UCSD-AML1 (cell line): ENCODE data around the gene KIFAP3.
A peak's percentile ranks its signal among the peaks of the same experiment; 100 is the strongest.
"Not testable (repeated sequence)": the region's sequence is repeated elsewhere in the genome, so short reads cannot be mapped to it uniquely, and the experiment has no call there.

Experiments used
- DNase-seq: peaks from one replicate; lab custom pipeline; 2025; ENCODE audit not compliant: unreplicated experiment; lab: John Stamatoyannopoulos, UW

KIFAP3 gene

DNA sequence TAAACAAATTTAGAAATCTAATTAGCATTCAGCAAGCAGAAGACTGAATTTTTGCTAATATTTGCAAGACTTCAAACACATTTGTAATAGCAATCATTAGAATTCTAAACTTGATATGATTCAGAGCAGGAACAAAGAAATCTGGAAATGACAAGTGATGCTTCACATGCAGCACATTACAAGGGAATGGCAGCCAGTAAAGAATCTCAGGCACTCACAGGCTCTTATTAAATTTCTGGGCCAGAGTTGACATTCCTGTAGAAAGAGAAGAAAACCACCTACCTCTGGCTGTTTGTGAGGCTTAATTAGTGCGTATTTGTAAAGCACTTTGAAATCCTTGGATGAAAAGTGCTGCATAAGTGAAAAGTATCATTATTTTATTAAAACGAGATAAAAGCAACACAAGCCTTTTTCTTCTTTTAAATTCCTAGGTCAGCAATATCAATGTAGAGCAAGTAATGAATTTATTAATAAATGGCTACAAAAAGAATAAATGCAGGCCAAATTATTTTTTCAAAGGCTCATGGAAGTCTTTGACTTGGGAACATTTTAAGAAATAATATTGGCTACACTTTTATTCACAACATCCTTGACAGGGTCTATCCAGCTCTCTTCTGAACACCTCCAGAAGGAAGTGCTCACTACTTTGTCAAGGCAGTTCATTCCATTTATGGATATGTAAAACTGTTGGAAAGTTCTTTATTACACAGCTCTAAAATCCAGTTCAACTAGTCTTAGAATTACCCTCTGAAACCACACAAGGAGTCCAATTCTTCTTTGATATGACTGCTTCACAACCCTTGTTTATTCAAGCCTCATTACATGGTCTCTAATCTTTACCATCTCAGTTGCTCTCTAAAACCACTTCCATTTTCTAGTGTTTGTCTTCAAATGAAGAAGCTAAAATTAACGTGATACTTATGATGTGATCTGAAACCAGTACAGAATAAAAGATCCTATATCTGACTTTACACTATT, 148.7 kb downstream of the KIFAP3 start:
- no peak for DNase-seq

DNA sequence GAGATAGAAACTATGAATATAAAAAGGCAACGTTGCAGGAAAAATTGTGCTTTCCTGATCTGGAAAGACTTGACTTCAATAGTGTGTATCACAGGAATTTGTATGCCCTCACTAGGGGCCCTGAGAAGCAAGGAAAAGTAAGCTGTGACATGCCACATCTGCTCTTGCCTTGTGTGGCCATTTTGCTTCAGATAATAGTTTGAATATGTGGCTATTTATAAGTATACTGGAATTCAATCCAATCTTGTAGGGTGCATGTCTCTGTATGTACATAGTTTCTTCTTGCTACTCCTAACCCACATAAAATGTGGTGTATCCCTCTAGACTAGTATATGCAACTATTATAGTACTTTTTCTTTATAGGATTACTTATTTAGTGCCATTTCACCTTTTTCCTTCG, 149.7 kb downstream of the KIFAP3 start:
- DNase-seq: no peak

DNA sequence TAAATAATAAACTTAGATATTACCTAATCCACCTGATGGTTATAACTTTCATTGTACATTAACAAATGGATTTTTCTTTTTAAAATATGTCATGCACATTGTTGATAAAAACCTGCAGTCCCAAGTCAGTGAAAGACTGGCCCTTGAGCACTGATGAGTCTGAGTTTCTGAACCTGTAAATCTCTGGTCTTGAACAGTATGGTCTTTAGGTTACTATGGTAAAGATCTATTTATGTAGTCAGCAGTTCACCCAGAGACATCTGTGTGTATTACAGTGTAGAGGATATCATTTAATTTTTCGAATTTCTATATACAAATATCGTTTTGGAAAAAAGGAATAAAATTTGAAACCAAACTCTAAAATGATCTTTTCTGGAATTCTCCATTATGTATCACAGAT, 150.4 kb downstream of the KIFAP3 start:
- DNase-seq: no peak

DNA sequence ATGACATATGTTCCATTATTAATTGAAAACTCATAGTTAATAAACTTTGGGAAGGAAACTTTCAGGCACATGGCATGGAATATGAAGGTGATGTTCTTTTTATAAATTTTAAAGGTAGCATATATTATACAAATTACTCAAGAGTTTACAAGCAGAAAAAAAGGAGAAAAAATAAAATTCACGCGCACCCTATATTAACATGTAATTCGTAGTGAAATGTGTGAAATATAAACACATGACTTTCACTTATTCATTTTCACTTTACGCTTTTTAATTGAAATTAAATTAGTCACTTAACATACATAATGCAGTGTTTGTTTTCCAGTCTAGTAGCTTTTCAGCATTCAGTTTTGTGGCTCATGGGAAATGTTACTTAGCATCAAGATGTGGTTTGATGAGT, 153.4 kb downstream of the KIFAP3 start:
- no peak for DNase-seq

DNA sequence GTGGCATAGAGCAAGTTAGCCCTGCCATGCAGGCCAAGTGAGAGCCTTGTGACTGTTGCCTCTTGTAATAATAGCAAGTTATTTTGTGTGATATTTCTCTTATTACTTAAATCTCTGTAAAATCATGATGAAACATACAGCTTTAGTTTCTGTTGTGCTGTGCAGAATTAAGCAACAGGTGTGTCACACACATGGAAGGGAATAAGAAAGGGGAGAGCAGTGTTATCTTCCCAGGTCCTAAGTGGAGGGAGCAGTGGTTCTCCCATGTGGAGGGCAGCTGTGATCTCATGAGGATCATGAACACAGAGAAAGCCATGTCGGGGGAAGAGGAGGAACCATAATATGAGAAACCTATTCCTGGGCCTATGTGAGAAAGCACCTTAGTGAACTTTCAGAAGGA, 155.6 kb downstream of the KIFAP3 start:
- DNase-seq: no peak

DNA sequence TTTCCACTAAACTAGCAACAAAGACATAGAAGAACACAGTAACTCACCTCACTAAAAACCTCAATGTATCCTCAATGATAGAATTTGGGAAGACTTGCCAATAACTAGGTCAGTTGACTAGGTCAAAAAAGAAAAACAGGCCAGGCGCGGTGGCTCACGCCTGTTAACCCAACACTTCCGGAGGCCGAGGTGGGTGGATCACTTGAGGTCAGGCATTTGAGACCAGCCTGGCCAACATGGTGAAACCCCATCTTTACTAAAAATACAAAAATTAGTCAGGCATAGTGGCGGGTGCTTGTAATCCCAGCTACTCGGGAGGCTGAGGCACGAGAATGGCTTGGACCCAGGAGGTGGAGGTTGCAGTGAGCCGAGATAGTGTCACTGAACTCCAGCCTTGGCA, 156.3 kb downstream of the KIFAP3 start:
- not testable (repeated sequence) for DNase-seq

DNA sequence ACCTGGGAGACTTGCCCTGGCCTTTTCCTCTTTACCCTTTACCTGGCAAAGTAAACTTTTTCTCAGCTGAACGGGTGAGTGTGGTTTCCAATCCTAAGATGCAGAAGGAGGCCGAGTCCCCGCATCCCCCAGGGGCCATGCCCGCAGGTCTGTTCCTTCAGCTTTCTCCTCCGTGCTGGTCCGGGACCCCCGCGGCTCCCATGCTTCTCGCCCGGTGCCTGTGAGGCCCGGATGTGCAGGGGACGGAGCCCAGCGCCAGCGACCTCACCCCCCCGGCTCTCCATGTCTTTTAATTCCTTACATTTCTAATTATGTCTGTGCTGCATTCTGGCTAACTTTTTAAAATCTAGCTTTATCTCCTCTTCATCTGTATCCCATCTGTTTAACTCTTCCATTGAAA, 159.3 kb downstream of the KIFAP3 start:
- DNase-seq: no peak

DNA sequence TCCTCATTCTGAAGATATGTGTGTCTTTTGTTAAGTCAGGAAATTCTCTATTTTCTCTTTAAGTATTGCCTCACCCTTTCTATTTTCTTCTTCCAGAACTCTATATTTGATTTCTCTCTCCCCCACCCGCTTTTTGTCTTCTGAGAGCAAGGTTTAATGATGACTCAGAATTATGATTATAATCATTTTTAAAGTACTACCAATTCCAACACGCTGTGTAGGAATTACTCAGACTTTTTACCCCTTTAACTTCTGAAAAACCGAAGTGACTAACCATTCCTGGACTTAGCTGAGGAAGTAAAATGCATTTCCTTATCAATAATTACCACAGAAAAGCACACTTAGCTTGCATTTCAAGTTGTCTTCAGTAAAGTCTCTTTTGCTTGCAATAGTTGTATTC, 160.0 kb downstream of the KIFAP3 start:
- DNase-seq: no peak

DNA sequence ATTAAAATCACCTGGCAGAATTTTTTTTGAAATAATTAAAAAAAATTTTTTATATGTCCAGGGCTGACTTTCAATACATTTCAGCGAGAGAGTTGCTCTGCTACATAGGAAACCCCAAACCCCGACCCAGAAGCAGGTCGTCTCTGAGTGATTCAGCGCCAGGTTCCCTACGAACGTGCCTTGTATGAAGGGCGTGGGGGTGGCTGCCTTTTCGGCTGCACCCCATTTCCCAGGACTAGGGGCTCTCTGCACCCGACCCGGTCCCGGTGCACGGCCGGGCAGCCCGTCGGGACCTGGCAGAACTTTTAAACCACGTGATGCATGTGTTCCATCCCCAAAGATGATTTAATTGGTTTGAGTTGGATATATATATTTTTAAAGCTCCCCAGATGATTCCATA, 165.0 kb downstream of the KIFAP3 start:
- DNase-seq: no peak

DNA sequence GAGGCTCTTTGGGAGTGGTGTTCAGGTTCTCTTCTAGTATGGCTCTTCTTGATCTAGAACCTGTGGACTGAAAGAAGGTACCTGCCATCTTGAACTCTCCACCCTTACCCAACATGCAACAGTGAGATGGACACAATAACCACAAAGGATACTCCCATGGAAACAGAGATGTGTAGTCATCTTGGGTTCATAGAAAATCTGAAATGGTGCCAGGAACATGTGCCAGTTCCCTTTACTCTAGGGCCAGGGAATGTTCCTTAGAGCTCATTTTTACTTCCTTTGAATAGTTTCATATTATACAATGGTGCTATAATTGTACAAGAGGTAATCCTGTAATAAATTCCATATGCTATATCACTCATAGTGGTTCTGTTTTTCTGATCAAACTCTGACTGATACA, 167.6 kb downstream of the KIFAP3 start:
- DNase-seq: no peak

DNA sequence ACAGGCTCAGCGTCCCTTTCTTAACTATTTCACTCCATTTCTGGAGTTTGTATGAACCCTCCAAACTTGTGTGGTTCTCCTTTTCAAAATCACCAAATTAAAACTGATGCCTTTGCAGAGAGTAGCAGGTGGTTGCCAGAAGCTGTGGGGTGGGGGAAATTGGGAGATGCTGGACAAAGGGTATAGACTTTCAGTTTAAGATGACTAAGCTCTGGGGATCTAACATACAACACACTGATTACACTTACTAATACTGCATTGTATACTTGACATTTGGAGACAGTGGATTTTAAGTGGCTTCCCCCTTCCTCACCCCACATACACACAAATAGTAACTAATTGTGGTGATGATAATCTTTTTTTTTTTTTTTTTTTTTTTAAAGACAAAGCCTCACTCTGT, 169.7 kb downstream of the KIFAP3 start:
- DNase-seq: no peak

DNA sequence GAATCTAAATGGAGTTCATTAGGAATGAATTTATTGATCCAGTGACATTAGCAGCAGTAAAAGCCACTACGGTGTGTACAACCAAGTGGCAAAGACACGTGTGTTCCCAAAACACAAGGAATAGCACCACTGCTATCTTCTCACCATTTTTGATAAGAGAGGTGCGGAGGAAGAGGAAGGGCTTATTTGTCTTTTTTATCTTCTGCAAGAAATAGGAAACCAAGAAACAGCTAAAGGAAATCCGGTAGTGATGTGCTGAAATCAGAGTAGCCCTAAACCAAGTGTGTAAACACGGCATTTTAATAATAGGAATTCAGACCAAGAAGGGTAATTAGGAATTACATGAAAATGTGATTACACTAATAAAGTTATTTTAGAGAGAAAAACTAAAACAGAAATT, 171.7 kb downstream of the KIFAP3 start:
- no peak for DNase-seq

DNA sequence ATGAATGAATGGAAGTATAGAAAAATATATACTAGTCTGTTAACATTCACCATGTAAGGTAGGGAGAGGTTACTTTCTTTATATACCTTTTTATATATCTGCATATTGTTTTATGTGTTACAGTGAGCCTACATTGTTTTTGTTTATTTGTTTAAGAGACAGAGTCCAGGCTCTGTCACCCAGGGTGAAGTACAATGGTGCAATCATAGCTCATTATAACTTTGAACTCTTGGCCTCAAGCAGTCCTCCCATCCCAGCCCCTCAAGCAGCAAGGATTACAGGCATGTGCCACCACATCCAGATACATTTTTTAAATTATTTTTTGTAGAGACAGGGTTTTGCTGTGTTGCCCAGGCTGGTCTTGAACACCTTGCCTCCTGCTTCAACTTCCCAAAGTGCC, 173.4 kb downstream of the KIFAP3 start:
- no peak for DNase-seq

DNA sequence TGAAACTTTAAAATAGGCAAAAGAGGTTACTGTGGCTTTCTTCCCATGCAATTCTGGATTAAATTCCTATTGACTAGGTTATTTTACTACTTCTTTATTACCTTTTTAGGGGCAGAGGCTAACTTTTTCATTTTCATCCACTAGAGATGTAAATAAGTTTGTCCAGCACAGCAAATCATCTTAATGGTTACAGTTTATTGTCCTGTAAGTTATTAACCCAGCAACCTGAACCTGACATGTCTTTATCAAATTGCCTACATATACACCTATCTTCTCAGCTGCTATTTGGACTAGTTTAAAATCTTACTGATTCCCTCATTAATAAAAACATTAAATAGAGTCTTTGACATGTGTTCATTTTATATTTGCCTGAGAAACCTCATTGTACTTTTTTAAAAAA, 173.9 kb downstream of the KIFAP3 start:
- DNase-seq: no peak

DNA sequence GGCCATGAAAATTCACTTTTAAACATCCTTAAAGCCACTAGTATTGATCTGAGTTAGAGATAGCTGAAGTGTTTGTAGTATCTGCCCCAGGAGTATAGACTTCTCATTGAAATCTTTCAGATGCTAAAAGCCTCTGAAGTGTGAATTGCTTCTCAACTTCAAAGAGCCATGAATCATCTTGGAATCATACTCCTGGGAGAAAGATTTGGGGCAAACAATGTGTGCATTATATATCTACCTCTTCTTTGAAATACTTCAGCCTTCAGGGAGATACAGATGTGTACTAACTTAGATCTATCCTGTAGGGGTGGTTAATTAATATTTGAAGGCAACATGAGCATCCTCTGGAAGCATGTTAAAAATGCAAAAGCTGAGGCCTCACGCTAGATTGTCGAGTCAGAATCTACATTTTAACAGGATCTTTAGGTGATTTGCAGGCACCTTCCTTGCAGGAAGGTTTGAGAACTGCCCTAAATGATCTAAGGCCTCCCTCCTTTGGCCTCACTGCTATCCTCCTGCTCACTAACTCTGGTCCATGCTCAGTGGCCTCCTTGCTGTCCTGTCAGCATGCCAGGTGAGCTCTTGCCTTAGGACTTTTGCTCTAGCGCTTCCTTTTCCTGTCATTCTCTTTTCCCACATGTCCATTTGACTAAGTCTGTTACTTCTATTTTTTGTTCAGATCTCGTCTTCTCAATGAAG, 174.8 kb downstream of the KIFAP3 start:
- DNase-seq: no peak

DNA sequence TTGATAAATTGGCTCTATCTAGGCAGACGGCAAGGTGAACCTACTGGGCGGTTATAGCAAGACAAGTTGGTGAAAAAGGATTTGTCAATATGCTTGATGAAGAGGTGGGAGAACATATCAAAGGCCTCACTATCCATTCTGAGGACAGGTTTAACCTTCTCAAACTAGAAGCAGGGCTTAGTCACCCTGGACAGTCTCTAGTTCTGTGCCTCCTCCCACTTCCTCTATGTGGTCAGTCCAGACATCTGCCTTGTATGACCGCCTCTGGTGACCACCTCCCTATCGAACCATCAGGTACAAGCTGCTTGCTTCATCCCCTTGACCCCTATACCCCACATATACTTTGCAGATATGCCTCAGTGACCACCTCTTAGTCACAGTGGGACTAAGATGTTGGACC, 178.5 kb downstream of the KIFAP3 start:
- no peak for DNase-seq

DNA sequence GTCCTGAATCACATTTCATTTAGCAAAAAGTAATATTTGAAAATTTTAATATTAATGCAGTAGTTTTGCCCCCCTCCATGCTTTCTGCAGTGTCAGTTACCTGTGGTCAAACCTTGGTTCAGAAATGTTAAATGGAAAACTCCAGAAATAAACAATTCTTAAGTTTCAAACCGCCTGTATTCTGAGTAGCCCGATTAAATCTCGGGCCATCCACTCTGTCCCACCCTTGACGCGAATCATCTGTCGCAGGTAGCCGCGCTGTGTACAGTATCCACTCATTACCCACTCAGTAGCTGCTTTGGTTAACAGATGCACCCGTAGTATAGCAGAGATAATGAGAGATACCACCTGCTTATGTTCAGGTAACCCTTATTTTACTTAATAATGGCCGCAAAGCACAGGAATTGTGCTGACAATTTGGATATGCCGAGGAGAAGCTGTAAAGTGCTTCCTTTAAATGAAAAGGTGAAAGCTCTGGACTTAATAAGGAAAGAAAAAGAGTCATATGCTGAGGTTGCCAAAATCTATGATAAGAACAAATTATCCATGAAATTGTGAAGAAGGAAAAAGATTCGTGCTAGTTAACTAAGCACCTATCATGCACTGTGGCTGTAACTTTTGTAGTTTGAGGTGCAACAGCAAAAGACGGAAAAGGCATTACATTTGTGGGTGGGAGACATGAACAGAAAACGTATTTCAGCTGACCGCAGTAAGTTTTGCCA, 179.9 kb downstream of the KIFAP3 start:
- no peak for DNase-seq

DNA sequence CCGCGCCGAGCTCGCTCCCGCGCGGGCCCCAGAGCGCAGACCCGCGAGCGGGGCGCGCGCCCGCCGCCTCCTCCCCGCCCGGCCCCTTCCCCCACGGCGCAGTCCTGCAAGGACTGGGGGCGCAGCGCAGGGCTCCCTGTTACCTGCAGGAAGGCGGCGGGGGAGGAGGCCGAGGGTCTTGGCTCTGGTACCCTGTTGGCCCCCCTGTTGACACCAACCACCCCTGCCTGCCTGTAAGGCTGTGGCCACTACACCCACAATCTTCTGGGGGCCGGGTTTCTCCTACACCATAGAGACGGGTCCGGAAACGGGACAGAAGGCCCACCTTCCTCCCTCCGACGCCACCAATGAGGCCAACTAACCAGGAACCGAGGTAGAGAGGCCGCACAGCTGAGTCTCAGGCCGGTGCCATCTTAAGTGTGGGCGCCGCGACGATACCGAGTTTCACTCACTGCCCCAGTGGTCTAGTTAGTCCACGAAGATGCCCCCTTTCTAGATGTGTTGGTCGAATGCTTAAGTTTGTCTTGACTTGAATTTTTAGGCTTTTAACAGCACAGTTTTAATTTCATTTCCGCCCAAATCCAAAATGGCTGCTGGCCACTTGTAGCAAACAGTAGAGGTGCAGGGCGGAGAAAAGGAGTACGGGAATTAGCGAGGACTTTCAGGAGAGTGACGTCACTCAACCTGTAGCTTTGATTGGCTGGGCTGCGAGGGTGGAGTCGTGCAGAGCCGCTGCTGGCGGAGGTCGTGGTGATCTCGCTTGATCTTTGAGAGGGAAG, 180.7 kb downstream of the KIFAP3 start, which contains the start of gene SCYL3:
TSS of gene SCYL3 (minus strand) at position 252 of the 779 bp plus-strand sequence. CDS start 5,056 bp downstream, outside the sequence.
- peak; percentile 91 for DNase-seq

DNA sequence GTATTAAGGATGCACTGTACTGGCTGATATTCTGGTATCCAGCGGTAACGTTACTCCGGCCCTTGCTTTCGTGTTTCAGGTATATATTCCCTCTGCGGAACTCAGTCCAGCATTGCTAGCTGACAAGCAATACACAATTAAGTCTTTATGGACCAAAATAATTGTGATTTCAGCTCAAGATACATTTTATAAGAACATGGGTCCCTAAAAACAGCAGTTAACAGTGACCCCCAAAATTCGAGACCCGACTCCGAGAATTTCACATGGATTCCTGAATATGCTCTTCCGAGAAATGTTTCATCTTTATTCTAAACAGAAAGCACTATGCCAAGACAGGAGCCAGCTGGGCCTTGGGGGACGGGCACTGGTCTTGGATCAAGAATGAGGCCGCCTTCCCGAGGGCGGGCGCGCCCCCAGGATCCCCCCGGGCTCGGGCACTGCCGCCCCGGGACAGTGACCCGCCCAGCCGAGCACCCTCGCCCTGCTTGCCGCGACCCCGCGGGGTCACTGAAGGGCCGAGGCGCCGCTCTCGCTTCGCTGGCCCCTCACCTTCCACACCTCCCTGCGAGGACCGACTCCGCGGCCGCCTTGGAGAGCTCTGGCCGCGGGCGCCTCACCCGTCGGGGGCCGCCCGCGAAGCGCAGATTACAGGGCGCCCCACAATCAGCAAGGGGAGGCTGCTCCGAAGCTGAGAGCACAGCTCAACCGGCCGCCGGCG, 181.4 kb downstream of the KIFAP3 start:
- DNase-seq: no peak
